GM12801 (cell line): ENCODE data around the gene CYBRD1.

Experiments used
- CTCF ChIP-seq: IDR thresholded peaks from one replicate; pipeline ENCODE4 v1.5.1; 2011; ENCODE audit warnings: control low read depth; ENCODE audit not compliant: insufficient read length; ENCODE audit errors: extremely low read depth

CYBRD1 gene

GRCh38 chr2:171547720-171548119 is 25.4 kb downstream of the CYBRD1 start:
- TF ChIP-seq CTCF, result no peak

- no peak for TF ChIP-seq CTCF
Observed at GRCh38 chr2:171550613-171551012, 28.3 kb downstream of the CYBRD1 start.

GRCh38 chr2:171551836-171552235 is 29.6 kb downstream of the CYBRD1 start:
- no peak for TF ChIP-seq CTCF

- no peak for TF ChIP-seq CTCF
Observed at GRCh38 chr2:171553236-171553635, 31.0 kb downstream of the CYBRD1 start.

- TF ChIP-seq CTCF, result no peak
Observed at GRCh38 chr2:171553858-171554257, 31.6 kb downstream of the CYBRD1 start.

GRCh38 chr2:171554991-171555615 is 32.8 kb downstream of the CYBRD1 start:
- no peak for TF ChIP-seq CTCF

- no peak for TF ChIP-seq CTCF
Observed at GRCh38 chr2:171557363-171557762, 35.1 kb downstream of the CYBRD1 start.
